BE2C (cell line): ENCODE results near the gene HOOK1.
"Not testable (repeated sequence)": the region's sequence is repeated elsewhere in the genome, so short reads cannot be mapped to it uniquely, and the experiment has no call there.

Experiments
- DNase-seq: peaks from one replicate; pipeline ENCODE4 v3.0.0-alpha.2; 2020
- H3K27me3 ChIP-seq: fragments of 250-450 bp; sonication (Bioruptor Pico); 2 replicates; pipeline ENCODE4 v1.5.1; 2020; ENCODE audit warnings: mild to moderate bottlenecking
- H3K36me3 ChIP-seq: fragments of 250-450 bp; sonication (Bioruptor Pico); 2 replicates; pipeline ENCODE4 v1.5.1; 2020; ENCODE audit warnings: mild to moderate bottlenecking
- H3K4me1 ChIP-seq: fragments of 250-450 bp; sonication (Bioruptor Pico); 2 replicates; pipeline ENCODE4 v1.5.1; 2020
- H3K4me3 ChIP-seq: 2 replicates; pipeline ENCODE4 v1.5.1; 2011; ENCODE audit warnings: low read depth, low read length
- H3K9me3 ChIP-seq: fragments of 250-450 bp; sonication (Bioruptor Pico); 2 replicates; pipeline ENCODE4 v1.5.1; 2020
- TF ChIP-seq, protein P1 (sequence below): IDR thresholded peaks from 2 replicates; pipeline ENCODE4 v1.5.1; 2012; ENCODE audit warnings: mild to moderate bottlenecking, low read depth, low read length

The HOOK1 gene

GRCh38 chr1:59919746-59920145, 105.0 kb downstream of the HOOK1 start:
- Histone ChIP-seq H3K27me3 (no peaks in the 10 kb centered on the region), H3K36me3 (no peaks in the 10 kb centered on the region), H3K4me1 (no peaks in the 10 kb centered on the region), H3K4me3 (no peak overlapping the region), H3K9me3 (no peaks in the 10 kb centered on the region)
- no peak for DNase-seq
- TF ChIP-seq, protein P1, sequence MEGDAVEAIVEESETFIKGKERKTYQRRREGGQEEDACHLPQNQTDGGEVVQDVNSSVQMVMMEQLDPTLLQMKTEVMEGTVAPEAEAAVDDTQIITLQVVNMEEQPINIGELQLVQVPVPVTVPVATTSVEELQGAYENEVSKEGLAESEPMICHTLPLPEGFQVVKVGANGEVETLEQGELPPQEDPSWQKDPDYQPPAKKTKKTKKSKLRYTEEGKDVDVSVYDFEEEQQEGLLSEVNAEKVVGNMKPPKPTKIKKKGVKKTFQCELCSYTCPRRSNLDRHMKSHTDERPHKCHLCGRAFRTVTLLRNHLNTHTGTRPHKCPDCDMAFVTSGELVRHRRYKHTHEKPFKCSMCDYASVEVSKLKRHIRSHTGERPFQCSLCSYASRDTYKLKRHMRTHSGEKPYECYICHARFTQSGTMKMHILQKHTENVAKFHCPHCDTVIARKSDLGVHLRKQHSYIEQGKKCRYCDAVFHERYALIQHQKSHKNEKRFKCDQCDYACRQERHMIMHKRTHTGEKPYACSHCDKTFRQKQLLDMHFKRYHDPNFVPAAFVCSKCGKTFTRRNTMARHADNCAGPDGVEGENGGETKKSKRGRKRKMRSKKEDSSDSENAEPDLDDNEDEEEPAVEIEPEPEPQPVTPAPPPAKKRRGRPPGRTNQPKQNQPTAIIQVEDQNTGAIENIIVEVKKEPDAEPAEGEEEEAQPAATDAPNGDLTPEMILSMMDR = no peak

DNA sequence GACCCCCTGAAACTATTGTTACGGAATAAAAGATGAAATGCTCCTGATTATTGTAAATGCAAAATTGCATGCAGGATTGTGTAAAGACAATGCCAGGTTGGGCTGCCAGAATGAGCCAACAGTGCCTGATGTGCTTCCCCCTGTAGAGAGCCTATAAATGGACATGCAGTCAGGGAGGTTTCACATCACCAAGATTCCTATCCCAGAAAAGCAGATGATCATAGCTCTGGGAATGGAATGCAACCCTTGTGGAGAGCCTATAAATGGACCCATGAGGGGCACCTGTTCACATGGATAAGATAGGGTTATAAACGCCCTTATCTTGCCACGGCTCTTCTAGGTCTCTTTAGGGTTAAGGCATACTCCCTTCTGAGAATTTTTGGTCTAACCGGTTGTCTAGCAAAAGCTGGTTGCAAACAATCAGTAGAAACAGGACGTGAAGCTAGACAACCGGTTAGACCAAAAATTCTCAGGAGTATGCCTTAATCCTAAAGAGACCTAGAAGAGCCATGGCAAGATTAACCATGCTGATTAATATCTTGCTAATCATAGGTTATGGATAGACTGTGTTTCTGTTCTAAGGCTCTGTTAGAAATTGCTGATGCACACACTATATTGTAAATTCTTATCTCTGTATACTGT, 106.6 kb downstream of the HOOK1 start:
- H3K27me3 ChIP-seq, H3K36me3 ChIP-seq, H3K4me1 ChIP-seq, H3K4me3 ChIP-seq, H3K9me3 ChIP-seq, DNase-seq: not testable (repeated sequence)

DNA sequence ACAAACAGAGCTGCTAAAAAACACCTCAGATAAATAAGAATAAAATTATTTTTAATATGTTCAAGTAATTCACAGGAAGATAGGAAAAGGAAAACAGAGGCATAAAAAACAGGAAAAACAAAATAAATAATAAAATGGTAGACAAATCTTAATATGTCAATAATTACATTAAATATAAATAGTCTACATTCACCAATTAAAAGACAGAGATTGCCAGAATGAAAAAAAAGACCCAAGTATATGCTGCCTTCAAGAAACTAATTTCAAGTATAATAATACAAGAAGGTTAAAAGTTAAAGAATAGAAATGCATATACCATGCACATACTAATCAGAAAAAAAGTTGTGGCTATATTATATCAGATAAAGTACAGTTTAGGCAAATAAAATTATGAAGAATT, 109.9 kb downstream of the HOOK1 start:
- Histone ChIP-seq H3K27me3 (peaks cover 7% of the 10 kb centered on the region), H3K36me3 (no peaks in the 10 kb centered on the region), H3K9me3 (no peaks in the 10 kb centered on the region), H3K4me1 (no peaks in the 10 kb centered on the region), H3K4me3 (no peak overlapping the region)
- TF ChIP-seq, protein P1 = no peak
- DNase-seq = no peak
